HTERT RPE-1 (cell line): ENCODE results near the gene NOTCH1.

Experiments
- in situ Hi-C: fragments of 300-500 bp; cut with MboI; formaldehyde crosslinking; loops from 4 replicates; pipeline ENCODE4 v1.14.3; 2020; ENCODE audit warnings: low sequenced_read_pairs

The NOTCH1 gene

DNA sequence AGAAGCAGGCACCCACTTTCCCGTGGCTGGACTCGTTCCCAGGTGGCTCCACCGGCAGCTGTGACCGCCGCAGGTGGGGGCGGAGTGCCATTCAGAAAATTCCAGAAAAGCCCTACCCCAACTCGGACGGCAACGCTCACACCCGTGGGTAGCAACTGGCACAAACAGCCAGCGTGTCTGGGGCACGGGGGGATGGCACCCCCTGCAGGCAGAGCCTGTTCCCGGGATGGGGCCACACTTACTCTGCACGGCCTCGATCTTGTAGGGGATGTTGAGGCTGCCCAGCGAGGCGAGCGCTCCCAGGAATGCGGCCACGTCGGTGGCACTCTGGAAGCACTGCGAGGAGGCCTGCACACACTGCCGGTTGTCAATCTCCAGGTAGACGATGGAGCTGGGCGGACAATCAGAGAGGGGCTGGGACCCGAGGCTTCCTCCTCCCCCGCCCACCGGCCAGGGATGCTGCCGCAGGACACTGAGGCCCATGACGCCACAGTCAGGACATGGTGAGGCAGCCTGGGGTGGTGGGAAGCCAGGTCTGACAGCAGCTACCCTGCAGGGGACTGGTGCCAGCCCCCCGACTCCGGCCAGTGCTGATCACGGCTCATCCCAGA is 42.8 kb downstream of the NOTCH1 start:
- in situ Hi-C loops: no loop called here

DNA sequence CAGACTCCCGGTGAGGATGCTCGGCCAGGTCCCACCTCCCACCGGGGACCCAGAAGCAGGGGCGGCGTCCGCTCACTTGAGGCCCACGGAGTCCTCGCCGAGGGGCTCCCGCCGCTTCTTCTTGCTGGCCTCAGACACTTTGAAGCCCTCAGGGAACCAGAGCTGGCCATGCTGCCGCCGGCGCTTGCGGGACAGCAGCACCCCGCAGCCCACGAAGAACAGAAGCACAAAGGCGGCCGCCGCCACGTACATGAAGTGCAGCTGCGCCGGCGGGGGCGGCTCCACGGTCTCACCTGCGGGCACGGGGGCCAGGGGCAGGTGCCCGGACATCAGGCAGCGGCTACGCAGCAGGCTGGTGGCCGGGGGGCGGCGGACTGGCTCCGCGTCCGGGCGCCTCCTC is 43.7 kb downstream of the NOTCH1 start:
- in situ Hi-C loops: no loop called here

DNA sequence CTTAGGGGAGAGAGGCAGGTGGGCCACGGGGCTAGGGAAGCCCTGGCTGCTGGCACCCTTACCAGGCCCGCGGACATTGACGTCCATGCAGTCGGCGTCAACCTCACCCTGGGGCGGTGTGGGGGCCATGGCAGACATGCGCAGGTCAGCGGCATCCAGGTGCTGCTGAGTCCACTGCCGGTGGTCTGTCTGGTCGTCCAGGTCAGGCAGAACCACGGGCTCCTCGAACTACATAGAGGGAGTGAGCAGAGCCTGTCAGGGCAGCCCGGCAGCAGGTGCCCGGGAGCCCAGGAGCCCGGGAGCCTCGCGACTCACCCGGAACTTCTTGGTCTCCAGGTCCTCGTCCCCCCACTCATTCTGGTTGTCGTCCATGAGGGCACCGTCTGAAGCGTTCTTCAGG is 44.2 kb downstream of the NOTCH1 start:
- in situ Hi-C loops: no loop called here

DNA sequence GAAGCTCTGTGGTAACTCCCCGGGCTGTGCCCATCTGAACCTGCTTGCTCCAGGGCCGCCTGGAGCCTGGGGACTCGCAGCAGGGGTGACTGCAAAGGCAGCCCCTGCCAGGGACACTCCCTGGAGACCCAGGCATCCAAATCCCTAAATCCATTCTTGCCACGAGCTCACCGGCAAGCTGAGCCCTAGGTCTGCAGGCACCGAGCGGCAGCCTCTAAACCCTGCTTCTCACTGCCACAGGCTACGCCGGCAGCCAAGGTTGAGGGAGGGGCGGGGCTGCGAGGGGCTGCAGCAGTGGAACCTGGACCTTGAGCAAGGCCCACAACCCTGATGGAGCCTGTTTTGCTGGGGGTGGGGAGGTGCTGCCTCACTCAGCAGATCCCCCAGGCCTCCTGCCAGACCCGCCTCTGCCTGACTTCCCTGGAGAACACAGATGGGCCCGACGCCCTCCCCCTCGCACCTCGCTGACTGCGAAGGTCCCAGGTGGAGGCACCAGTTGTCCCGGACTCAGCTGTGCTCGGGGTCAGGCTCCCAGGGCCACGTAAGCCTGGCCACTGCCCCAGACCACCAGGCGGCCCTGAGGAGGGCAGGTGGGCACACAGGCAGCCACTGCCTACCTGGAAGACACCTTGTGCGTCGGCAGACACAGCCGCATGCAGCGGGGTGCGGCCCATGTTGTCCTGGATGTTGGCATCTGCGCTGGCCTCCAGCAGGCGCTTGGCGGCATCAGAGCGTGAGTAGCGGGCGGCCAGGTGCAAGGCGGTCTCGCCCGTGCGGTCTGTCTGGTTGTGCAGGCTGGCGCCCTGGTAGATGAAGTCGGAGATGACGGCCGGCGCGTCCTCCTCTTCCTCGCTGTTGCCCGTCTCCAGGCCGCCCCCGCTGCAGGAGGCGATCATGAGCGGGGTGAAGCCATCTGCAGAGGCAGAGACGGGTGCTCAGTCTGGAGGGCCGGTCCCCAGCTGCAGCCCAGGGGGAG is 45.6 kb downstream of the NOTCH1 start:
- in situ Hi-C loops: no loop called here

DNA sequence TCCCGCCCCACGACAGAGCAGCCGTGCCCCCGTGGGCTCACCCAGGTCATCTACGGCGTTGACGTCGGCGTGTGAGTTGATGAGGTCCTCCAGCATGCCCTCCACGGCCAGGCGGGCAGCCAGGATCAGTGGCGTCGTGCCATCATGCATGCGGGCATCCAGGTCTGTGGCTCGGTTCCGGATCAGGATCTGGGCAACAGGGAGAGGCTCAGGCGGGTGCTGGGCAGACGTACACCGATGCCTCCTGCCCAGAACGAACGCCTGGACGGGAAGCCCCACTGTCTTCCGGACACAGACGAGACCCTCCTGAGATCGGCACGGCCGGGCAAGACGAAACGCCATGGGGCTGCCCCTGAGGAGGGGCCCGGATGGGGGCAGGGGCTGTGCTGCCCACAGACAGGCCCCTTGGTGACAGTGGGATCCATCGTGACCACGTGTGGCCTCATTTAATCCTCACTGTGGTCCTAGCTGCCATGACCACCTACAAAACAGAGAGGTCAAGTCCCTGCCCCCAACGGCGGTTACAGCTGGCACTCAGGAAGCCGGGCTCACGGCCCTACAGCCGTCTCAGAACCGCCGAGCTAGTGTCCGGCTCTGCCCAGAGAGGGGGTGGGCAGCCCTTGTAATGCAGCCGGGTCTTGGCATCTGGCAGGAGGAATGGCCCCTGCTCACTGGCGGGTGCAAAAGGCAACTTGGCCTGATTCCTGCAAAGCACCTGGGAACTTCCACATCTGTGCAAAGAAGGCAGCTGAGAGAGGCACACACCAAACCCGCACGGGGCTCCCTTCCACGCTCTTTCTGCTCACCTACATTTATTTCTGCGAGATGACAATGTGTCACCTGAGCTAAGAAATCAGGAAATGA is 46.5 kb downstream of the NOTCH1 start:
- in situ Hi-C loops: no loop called here

DNA sequence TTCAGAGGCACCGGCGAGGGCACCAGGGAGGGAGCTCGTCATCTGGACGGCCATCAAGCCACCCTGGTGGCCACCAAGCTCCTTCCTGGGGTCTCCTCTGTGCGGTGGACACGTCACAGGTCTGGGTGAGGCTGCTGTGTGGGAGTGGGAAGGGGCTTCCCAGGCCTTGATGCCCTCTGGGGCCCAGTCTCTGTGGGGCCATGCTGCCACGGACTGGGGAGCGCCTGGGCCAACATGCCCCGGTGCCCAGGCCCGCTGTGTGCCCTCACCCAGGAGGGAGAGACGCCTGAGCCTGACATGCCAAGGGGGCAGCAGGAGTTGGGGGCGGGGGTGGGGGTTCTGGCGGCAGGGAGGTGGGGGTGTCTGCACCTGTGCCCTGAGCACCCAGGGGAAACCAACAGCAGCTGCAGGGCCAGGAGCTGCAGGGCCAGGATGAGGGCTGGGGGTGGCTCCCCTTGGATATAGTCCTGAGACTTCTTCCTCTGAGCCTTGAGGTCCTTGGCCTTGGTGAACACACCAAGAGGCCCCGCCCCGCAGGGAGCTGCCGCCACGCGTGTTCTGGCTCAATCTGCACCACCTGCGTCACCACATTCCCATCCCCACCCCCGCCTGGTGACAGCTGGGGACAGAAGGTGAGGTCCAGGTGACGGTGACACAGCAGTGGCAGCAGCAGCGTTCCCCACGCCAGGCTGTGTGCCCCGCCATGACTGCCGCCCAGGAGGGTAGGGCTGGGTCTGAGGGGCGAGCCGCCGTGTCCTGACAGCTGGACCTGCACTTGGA is 47.7 kb downstream of the NOTCH1 start:
- in situ Hi-C loops: no loop called here

DNA sequence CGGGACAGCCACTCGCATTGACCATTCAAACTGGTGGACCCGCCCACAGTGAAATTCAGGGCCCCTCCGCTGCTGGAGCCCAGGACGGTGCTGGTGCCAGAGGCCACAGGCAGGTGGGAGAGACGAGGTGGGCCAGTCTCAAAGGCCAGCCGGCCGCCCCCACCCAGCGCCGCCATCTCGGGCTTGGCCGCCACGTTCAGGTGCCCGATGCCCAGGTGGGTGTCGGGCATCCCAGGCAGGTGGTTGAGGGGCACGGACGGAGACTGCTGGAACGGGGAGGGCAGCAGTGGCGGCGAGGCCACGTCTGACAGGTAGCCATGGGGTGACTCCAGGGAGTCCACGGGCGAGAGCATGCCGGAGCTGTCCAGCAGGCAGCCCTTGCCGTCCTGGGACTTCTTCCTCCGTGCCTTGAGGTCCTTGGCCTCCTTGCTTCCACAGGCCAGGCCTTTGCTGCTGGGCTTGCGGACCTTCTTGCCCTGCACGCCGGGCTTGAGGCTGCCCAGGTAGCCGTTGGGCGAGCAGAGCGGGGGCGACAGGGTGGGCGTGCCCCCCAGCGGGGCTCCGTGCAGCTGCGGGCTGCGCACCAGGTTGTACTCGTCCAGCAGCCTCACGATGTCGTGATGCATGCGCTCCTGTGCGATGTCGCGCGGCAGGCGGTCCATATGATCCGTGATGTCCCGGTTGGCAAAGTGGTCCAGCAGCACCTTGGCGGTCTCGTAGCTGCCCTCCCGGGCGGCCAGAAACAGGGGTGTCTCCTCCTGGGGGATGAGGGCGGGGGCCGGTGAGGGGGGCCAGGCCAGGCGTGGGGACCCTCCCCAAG is 48.8 kb downstream of the NOTCH1 start:
- in situ Hi-C loops: no loop called here

DNA sequence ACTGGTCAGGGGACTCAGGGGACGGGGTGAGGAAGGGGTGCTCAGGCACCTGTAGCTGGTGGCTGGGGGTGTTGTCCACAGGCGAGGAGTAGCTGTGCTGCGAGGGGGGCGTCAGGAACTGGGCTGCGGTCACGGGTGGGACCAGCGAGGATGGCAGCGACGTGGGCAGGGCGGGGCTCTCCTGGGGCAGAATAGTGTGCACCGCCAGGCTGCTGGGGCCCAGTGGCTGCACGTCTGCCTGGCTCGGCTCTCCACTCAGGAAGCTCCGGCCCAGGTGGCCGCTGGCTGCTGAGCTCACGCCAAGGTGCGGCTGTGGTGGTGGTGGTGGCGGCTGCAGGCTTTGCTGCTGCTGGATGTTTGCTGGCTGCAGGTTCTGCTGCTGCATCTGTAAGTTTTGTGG is 49.7 kb downstream of the NOTCH1 start:
- in situ Hi-C loops: no loop called here

DNA sequence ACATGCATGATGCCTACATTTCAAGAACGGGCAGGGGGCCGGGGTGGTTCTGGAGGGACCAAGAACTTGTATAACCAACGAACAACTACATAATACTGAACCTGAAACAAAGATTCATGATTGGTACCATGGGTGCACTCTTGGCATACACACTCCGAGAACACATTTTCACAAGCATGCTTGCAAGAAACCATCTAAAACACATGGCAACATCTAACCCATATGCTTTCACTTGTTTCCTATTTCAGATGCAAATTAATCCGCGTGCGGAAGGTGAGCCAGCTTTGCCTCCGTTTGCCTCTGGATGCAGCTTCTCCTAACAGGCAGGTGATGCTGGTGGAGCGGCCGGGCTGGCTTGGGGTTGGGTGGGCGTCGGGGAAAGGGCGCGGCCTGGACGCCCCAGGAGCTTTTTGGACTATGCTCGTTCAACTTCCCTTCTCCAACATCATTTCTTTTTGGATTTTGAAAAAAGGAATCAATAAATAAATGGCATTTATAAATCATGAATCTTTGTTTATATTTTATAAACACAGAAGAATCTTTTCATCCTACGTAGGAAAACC is 50.5 kb downstream of the NOTCH1 start:
- in situ Hi-C loops: no loop called here

DNA sequence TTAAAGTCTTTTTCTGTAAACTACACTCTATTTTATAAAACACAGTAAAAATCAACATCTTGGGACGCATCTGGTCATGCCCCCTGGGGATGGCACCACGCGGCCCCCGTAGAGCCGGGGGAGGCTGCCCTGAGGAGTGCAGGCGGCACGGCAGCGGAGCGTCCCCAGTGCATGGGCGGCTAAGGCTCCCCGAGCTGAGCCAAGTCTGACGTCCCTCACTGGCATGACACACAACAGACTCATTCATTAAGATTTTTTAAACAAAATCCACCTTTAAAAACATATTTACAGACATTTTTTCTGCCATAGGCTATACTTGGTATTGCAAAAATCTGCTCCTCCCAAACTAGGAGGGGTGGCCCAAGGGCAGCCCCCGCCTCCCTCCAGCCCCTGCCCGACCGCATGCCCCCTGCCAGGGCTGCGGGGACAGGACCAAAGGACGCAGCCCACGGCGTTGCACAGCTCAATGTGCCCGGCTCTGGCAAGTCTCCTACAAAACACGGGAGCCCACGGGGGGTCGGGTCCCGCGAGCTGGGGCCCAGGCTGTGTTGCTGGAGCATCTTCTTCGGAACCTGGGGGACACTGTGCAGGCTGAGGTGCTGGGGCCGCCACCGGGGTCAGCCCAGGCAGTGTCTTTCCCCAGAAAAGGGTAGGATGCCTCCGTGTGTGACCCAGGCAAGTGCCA is 51.2 kb downstream of the NOTCH1 start:
- in situ Hi-C loops: no loop called here

DNA sequence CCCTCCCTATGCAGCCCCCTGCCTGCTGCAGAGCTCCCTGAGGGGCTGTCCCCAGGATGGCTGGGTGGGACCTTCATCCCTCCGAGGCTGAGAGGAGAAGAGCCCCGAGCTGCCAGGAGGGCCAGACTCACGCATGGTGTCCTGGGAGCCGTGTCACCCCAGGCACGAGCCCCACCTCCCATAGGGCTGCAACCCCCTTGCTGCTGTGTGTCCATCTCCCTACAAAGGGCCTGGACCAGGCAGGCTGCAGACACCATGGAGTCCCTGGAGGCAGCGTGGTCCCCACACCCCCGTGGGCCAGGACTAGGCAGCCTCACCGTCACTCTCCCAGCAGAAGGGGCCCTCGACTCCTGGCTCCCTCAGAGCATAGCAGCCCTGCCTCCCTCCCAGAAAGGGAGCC is 51.8 kb downstream of the NOTCH1 start:
- in situ Hi-C loops: no loop called here

DNA sequence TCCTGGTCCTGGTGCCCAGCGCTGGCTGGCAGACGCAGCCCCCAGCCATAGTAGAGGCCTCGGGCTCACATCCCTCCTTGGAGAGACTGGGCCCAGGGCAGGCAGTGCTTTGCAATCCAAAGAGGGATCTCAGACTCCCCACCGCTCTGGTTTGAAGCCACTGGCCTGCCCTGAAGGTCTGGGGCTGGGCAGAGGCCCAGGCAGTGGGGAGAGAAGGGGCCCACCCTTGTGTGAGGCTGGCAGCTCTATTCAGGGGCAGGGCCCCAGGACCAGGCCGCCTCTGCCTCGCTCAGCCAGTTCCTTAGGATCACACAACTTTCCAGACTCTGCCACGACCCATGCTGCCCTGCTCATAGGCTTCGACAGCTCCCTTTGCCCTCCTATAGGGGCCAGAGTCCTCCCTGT is 52.3 kb downstream of the NOTCH1 start:
- in situ Hi-C loops: no loop called here

DNA sequence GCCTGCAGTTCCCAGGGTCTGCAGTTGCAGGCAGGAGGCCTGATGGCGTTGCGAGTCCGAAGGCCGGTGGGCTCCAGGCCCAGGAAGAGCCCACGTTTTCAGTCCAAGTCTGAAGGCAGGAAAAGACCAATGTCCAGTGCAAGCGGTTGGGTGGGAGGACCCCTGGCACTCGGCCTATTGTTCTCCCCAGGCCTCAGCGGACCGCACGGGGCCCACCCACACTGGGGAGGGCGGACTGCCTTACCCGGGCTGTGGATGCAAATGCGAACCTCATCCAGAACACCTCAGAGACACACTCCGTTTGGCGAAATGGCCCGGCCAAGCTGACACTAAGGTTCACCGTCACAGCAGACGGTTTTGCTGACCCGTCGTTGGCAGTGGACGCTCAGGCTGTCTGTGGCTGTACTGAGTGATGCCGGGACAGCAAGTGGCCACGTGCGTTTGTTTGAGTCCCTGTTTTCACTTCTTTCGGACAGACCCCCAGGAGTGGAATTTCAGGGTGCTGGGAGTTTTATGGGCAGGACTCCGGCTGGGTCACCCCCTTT is 52.8 kb downstream of the NOTCH1 start:
- in situ Hi-C loops: no loop called here

DNA sequence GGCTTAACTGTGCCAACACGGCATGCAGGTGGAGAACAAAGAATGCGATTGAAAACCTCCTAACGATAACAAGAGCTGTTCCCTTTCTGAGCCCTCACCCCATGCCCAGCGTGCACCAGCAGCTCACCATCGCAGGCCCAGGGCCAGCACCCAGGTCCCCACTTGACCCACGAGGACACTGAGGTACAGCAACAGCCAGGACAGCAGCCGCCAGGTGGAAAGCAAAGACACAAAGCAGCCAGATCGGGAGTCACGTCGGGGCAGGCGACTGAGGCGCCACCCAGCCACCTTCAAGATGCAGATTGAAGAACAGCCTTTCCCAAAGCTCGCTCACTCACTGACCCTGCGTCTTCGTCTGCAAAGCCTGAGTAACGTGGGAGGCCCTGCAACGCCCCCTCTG is 56.1 kb downstream of the NOTCH1 start:
- in situ Hi-C loops: no loop called here

DNA sequence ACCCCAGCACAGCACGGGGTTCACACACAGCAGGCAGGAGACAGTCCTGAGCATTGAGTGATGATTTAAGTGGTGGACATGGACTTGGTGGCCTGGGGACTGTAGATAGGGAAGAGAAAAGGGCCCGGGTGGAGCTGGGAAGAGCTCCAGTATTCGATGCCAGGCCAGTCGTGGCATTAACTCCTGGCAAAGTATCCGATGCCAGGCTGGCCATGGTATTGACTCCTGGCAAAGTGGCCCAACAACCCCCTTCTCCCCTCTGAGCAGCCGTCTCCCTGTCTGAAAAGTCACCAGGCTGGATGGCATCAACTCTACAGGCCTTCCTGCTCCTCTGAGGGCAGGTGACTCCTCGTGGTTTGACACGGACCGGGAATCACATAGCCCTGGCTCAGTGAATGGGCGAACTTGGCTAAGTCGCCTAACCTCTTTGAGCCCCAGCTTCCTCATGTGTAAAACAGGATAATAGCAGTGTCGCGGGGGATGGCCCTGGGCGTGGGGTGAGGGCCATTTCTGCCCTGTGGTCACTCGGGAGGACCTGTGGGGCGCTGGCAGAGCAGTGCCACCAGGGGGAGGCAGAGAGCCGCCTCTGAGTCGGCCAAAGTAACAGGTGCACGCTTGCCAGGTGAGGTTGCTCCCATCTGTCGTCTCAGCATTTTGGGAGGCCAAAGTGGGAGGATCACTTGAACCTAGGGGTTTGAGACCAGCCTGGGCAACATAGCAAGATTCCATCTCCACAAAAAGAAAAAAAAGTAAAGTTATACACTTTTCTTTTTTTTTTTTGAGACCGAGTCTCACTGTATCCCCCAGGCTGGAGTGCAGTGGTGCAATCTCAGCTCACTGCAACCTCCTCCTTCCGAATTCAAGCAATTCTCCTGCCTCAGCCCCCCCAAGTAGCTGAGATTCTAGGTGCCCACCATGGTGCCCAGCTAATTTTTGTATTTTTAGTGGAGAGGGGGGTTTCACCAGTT is 57.3 kb downstream of the NOTCH1 start:
- in situ Hi-C loops: no loop called here

DNA sequence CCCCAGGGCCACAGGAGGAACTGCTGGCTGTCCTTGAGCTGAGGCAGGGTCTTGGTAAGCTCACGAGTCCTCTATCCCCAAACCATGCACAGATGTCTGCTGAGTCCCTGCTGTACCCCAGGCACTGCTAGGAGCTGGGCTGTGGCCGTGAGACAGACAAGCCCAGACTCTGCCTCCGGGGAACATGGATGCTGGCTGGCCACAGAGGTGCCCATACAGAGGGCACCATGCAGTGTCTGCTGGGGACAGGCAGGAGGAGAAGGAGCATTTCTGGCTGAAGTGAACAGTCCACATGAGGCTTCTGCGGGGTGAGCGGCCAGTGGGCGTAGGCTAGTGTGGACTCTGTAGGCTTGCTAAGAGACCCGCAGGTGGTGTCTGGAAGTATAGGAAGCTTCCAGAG is 58.2 kb downstream of the NOTCH1 start:
- in situ Hi-C loops: no loop called here

DNA sequence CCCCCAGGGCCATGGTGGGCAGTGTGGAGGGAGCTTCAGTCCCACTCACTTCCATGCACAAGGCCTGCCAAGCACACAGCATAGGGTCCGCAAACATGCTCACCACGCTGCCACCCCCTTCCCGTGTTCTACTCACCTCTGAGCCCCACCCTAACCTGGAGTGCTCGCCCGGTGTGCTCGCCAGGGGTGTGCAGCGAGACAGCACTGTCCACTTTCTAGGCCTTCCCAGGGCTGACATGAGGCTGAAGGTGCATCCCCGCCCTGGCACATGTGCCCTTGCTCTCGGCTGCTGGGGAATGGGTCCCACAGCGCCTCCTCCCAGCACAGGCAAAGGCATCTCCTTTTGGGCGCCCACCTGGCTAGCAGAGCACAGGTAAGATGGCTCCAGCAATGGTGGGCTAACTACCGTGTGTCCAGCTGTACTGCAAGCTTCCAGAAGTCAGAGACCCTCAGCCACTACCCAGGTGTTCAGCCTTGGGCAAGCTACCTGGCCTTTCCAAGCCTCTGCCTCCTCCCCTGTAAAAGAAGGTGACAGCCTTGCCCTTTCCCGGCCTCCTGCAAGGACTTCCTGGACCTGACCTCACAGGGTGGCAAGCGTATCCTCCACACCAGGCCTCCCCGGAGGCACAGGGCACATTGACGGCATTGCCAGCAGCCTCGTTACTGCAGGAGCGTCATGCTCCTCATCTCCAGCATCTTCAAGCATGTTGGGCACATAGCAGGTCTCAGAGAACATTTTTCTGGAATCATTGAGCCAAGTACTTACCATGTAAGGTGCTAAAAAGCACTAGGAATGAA is 58.8 kb downstream of the NOTCH1 start:
- in situ Hi-C loops: no loop called here
